CD14-positive monocyte (primary cell): ENCODE measurements around the gene TM6SF1. TPM values are rescaled to one million over a fixed set of nuclear protein-coding genes. Genes with fewer than 3 reads are reported as not detected.

ENCODE experiments used
- DNase-seq, 3 donors: peaks; one replicate each; pipeline ENCODE4 v3.0.0-alpha.2; 2011 to 2022
- H2AFZ ChIP-seq: 2 replicates; pipeline ENCODE4 v1.6.0; 2012; ENCODE audit warnings: mild to moderate bottlenecking, low read depth, low read length, inconsistent platforms; ENCODE audit not compliant: insufficient read depth, poor library complexity, severe bottlenecking
- H3K27ac ChIP-seq, 2 donors: 1 replicate in 1 of 2; 2 replicates in 1 of 2; pipeline ENCODE4 v1.5.1; 2012 to 2013; ENCODE audit warnings: low read length in 2 of 2, control low read depth in 1 of 2, inconsistent platforms in 1 of 2, low read depth in 1 of 2, mild to moderate bottlenecking in 1 of 2
- H3K27me3 ChIP-seq, 2 donors: one replicate each; pipeline versions ENCODE4 v1.6.0 to v1.6.1; 2011 to 2013; ENCODE audit warnings: low read length in 2 of 2; ENCODE audit not compliant: control insufficient read depth in 2 of 2, insufficient read depth in 2 of 2
- H3K36me3 ChIP-seq, 2 donors: replicated peaks in 1 of 2; 1 replicate in 1 of 2; 2 replicates in 1 of 2; pipeline versions ENCODE4 v1.5.1 to v1.6.1; 2012 to 2013; ENCODE audit warnings: low read length in 2 of 2, control low read depth in 1 of 2, inconsistent platforms in 1 of 2, mild to moderate bottlenecking in 1 of 2; ENCODE audit not compliant: insufficient read depth in 2 of 2, control insufficient read depth in 1 of 2
- H3K4me1 ChIP-seq, 2 donors: 1 replicate in 1 of 2; 2 replicates in 1 of 2; pipeline versions ENCODE4 v1.5.1 to v1.6.1; 2012 to 2013; ENCODE audit warnings: low read length in 2 of 2, control low read depth in 1 of 2, inconsistent platforms in 1 of 2, mild to moderate bottlenecking in 1 of 2, moderate library complexity in 1 of 2; ENCODE audit not compliant: insufficient read depth in 2 of 2, control insufficient read depth in 1 of 2
- H3K4me2 ChIP-seq: replicated peaks from 2 replicates; pipeline ENCODE3; 2012; ENCODE audit warnings: low read length, moderate library complexity, mild to moderate bottlenecking; ENCODE audit not compliant: poor library complexity, severe bottlenecking; ENCODE audit errors: extremely low read depth
- H3K4me3 ChIP-seq, 3 experiments: fragments of 200-600 bp in 1 of 3; sonication (generic) in 1 of 3; replicated peaks in 1 of 3; 1 replicate in 2 of 3; 2 replicates in 1 of 3; pipeline ENCODE4 v1.5.1; 2011 to 2013; ENCODE audit warnings: low read length in 3 of 3, mild to moderate bottlenecking in 3 of 3, control low read depth in 2 of 3, low read depth in 2 of 3, inconsistent platforms in 1 of 3, moderate library complexity in 1 of 3
- H3K79me2 ChIP-seq: 2 replicates; pipeline ENCODE4 v1.6.0; 2012; ENCODE audit warnings: mild to moderate bottlenecking, control low read depth, inconsistent platforms, low read length, moderate library complexity; ENCODE audit not compliant: insufficient read depth
- H3K9ac ChIP-seq: 2 replicates; pipeline ENCODE4 v1.6.0; 2017; ENCODE audit warnings: low read length, mild to moderate bottlenecking; ENCODE audit not compliant: insufficient read depth, poor library complexity, severe bottlenecking
- H3K9me3 ChIP-seq, 2 donors: replicated peaks in 1 of 2; 1 replicate in 1 of 2; 2 replicates in 1 of 2; pipeline versions ENCODE4 v1.5.1 to v1.6.1; 2012 to 2013; ENCODE audit warnings: low read length in 2 of 2, control low read depth in 1 of 2; ENCODE audit not compliant: control insufficient read depth in 1 of 2, insufficient read depth in 1 of 2
- H4K20me1 ChIP-seq: 2 replicates; pipeline ENCODE4 v1.6.0; 2012; ENCODE audit warnings: mild to moderate bottlenecking, low read length, control low read depth, moderate library complexity; ENCODE audit not compliant: insufficient read depth
- H3K27ac Mint-ChIP-seq, 7 donors: one replicate each; pipeline ENCODE4 v1.8.0; 2020; ENCODE audit warnings: mild to moderate bottlenecking in 7 of 7, mixed read lengths in 7 of 7, moderate library complexity in 6 of 7, inconsistent platforms in 2 of 7
- H3K27me3 Mint-ChIP-seq, 3 donors: one replicate each; pipeline ENCODE4 v1.8.0; 2021 to 2022; ENCODE audit warnings: low read depth in 3 of 3, mild to moderate bottlenecking in 3 of 3, mixed read lengths in 3 of 3, moderate library complexity in 3 of 3, inconsistent platforms in 1 of 3
- H3K36me3 Mint-ChIP-seq, 2 donors: one replicate each; pipeline ENCODE4 v1.8.0; 2020; ENCODE audit warnings: mixed read lengths in 2 of 2, inconsistent platforms in 1 of 2, mild to moderate bottlenecking in 1 of 2
- H3K4me1 Mint-ChIP-seq: one replicate; pipeline ENCODE4 v1.8.0; 2020; ENCODE audit warnings: mild to moderate bottlenecking, mixed read lengths
- H3K4me3 Mint-ChIP-seq, 2 donors: one replicate each; pipeline ENCODE4 v1.8.0; 2020; ENCODE audit warnings: mild to moderate bottlenecking in 2 of 2, mixed read lengths in 2 of 2, moderate library complexity in 1 of 2
- H3K9me3 Mint-ChIP-seq, 7 donors: one replicate each; pipeline ENCODE4 v1.8.0; 2020 to 2022; ENCODE audit warnings: mixed read lengths in 7 of 7, mild to moderate bottlenecking in 6 of 7, moderate library complexity in 6 of 7, inconsistent platforms in 2 of 7
- CTCF ChIP-seq: fragments of 200-600 bp; IDR thresholded peaks from one replicate; pipeline ENCODE4 v1.8.0; 2022; ENCODE audit warnings: antibody characterized with exemption, mild to moderate bottlenecking
- WGBS: methylation state at CpG from one replicate; pipeline ENCODE4 v1.1.5; 2013; ENCODE audit warnings: missing lambda C conversion rate; ENCODE audit not compliant: insufficient coverage; 5-methylcytosine and 5-hydroxymethylcytosine counted together
- intact Hi-C, 2 donors: fragments of 100-400 bp; cut with micrococcal nuclease; formaldehyde crosslinking; loops; one replicate each; pipeline versions ENCODE4 v1.15.0 to v1.15.1; 2023
- polyA plus RNA-seq, 3 donors: library from polyadenylated mRNA; depleted of rRNA in 1 of 3; unstranded in 2 of 3; stranded (reverse) in 1 of 3; fragments of 300-500 nt in 2 of 3; fragments of >200 nt in 1 of 3; fragmentation: Illumina TruSeq in 2 of 3; gene quantifications; 1 replicate in 2 of 3; 2 replicates in 1 of 3; pipeline ENCODE4 v1.2.3, GENCODE V29; 2012 to 2021

Gene TM6SF1
- polyA plus RNA-seq, 3 donors: 21.3 to 46.0 (median 35.4) TPM

GRCh38 chr15:83170474-83171165, 63.2 kb downstream of the TM6SF1 start:
- H3K4me3 ChIP-seq: no peak overlapping the region
- TF ChIP-seq CTCF: no peak
- H3K4me1 ChIP-seq: no peaks in the 10 kb centered on the region
- no peak overlapping the region for H3K4me2 ChIP-seq
- Mint-ChIP-seq H3K36me3 (no peaks in the 10 kb centered on the region), H3K27me3 (peaks cover 0 to 1% (median 1%) of the 10 kb centered on the region in 3 donors), H3K4me1 (no peaks in the 10 kb centered on the region), H3K4me3 (no peak overlapping the region), H3K9me3 (peaks cover 8 to 23% (median 16%) of the 10 kb centered on the region in 7 donors), H3K27ac (no peak overlapping the region)
- H3K27me3 ChIP-seq: no peaks in the 10 kb centered on the region
- no peak overlapping the region for H3K27ac ChIP-seq
- DNase-seq: no peak
- H3K9me3 ChIP-seq: peaks cover 7 to 9% of the 10 kb centered on the region in 2 donors
- intact Hi-C loops: no loop called here
- H3K79me2 ChIP-seq: no peaks in the 10 kb centered on the region
- WGBS: no CpG with 5 or more reads among the region's 4 CpGs
- no peak overlapping the region for H3K9ac ChIP-seq
- H3K36me3 ChIP-seq: no peaks in the 10 kb centered on the region
- H4K20me1 ChIP-seq: no peaks in the 10 kb centered on the region
- H2AFZ ChIP-seq: no peak overlapping the region

GRCh38 chr15:83174891-83175290, 67.4 kb downstream of the TM6SF1 start:
- no peak for DNase-seq
- no peak overlapping the region for H3K4me3 ChIP-seq
- no peaks in the 10 kb centered on the region for H3K79me2 ChIP-seq
- no peaks in the 10 kb centered on the region for H3K36me3 Mint-ChIP-seq
- H3K27ac ChIP-seq: no peak overlapping the region
- H3K4me1 Mint-ChIP-seq: no peaks in the 10 kb centered on the region
- no peaks in the 10 kb centered on the region for H4K20me1 ChIP-seq
- no peak for TF ChIP-seq CTCF
- intact Hi-C loops: no loop called here
- no peaks in the 10 kb centered on the region for H3K27me3 ChIP-seq
- no peak overlapping the region for H3K4me2 ChIP-seq
- no peak overlapping the region for H2AFZ ChIP-seq
- WGBS: no CpG with 5 or more reads among the region's 1 CpG
- H3K27ac Mint-ChIP-seq: no peak overlapping the region
- H3K4me3 Mint-ChIP-seq: no peak overlapping the region
- H3K9me3 Mint-ChIP-seq: peaks cover 0 to 1% (median 0%) of the 10 kb centered on the region in 7 donors
- no peaks in the 10 kb centered on the region for H3K27me3 Mint-ChIP-seq
- H3K4me1 ChIP-seq: no peaks in the 10 kb centered on the region
- H3K9ac ChIP-seq: no peak overlapping the region
- no peaks in the 10 kb centered on the region for H3K9me3 ChIP-seq
- H3K36me3 ChIP-seq: no peaks in the 10 kb centered on the region
